Parathyroid adenoma (tissue), 2 donors: ENCODE data around the gene TMEM212.

Experiments used
- H2AFZ ChIP-seq: fragments of 300-600 bp; sonication (generic); one replicate; pipeline ENCODE4 v1.7.0; 2017; ENCODE audit warnings: antibody characterized with exemption, mild to moderate bottlenecking
- H3K27ac ChIP-seq: fragments of 300-600 bp; sonication (generic); one replicate; pipeline ENCODE4 v1.7.0; 2017
- H3K27me3 ChIP-seq: fragments of 300-600 bp; sonication (generic); one replicate; pipeline ENCODE4 v1.7.0; 2017; ENCODE audit warnings: low read length; ENCODE audit not compliant: control insufficient read depth, insufficient read depth
- H3K36me3 ChIP-seq: fragments of 300-600 bp; sonication (generic); one replicate; pipeline ENCODE4 v1.7.0; 2017; ENCODE audit warnings: low read length; ENCODE audit not compliant: control insufficient read depth, insufficient read depth
- H3K4me1 ChIP-seq: fragments of 300-600 bp; sonication (generic); one replicate; pipeline ENCODE4 v1.7.0; 2017; ENCODE audit warnings: control low read depth
- H3K4me2 ChIP-seq: fragments of 300-600 bp; sonication (generic); one replicate; pipeline ENCODE4 v1.7.0; 2017; ENCODE audit warnings: low read length
- H3K4me3 ChIP-seq: fragments of 300-600 bp; sonication (generic); one replicate; pipeline ENCODE4 v1.7.0; 2017; ENCODE audit warnings: low read depth, low read length
- H3K79me2 ChIP-seq: fragments of 300-600 bp; sonication (generic); one replicate; pipeline ENCODE4 v1.7.0; 2017; ENCODE audit warnings: control low read depth
- H3K9ac ChIP-seq: fragments of 300-600 bp; sonication (generic); one replicate; pipeline ENCODE4 v1.7.0; 2017; ENCODE audit warnings: mild to moderate bottlenecking
- H3K9me3 ChIP-seq: fragments of 300-600 bp; sonication (generic); one replicate; pipeline ENCODE4 v1.7.0; 2017; ENCODE audit warnings: low read length; ENCODE audit not compliant: control insufficient read depth
- CTCF ChIP-seq: fragments of 300-600 bp; sonication (generic); IDR thresholded peaks from one replicate; pipeline ENCODE4 v1.7.0; 2017; ENCODE audit warnings: antibody characterized with exemption, mild to moderate bottlenecking
- donor health status: primary hyperparathyroidism.

Gene TMEM212

GRCh38 chr3:171832989-171833388 lies 10.2 kb upstream of the TMEM212 start:
- H3K4me1 ChIP-seq = peaks cover 13% of the 10 kb centered on the region
- H3K9me3 ChIP-seq = no peaks in the 10 kb centered on the region
- no peaks in the 10 kb centered on the region for H3K36me3 ChIP-seq
- H2AFZ ChIP-seq = no peak overlapping the region
- H3K79me2 ChIP-seq = no peaks in the 10 kb centered on the region
- H3K9ac ChIP-seq = no peak overlapping the region
- no peaks in the 10 kb centered on the region for H3K27me3 ChIP-seq
- no peak overlapping the region for H3K4me2 ChIP-seq
- no peak overlapping the region for H3K27ac ChIP-seq
- no peak overlapping the region for H3K4me3 ChIP-seq
- no peak for TF ChIP-seq CTCF

- H3K9ac ChIP-seq = no peak overlapping the region
- H3K36me3 ChIP-seq = no peaks in the 10 kb centered on the region
- H3K27ac ChIP-seq = no peak overlapping the region
- H3K79me2 ChIP-seq = no peaks in the 10 kb centered on the region
- no peak overlapping the region for H3K4me3 ChIP-seq
- peaks cover 13% of the 10 kb centered on the region for H3K4me1 ChIP-seq
- no peak overlapping the region for H2AFZ ChIP-seq
- peak; percentile 37 for TF ChIP-seq CTCF
- no peak overlapping the region for H3K4me2 ChIP-seq
- no peaks in the 10 kb centered on the region for H3K27me3 ChIP-seq
- H3K9me3 ChIP-seq = no peaks in the 10 kb centered on the region
Measured at GRCh38 chr3:171833789-171834460, 9.2 kb upstream of the TMEM212 start.

- H3K4me1 ChIP-seq = peaks cover 8% of the 10 kb centered on the region
- no peaks in the 10 kb centered on the region for H3K36me3 ChIP-seq
Measured at GRCh38 chr3:171834461-171834801, 8.7 kb upstream of the TMEM212 start.

GRCh38 chr3:171835116-171835515 lies 8.0 kb upstream of the TMEM212 start:
- peaks cover 3% of the 10 kb centered on the region for H3K4me1 ChIP-seq
- no peak overlapping the region for H3K27ac ChIP-seq
- H3K4me3 ChIP-seq = no peak overlapping the region
- no peaks in the 10 kb centered on the region for H3K27me3 ChIP-seq
- TF ChIP-seq CTCF = no peak
- H3K36me3 ChIP-seq = no peaks in the 10 kb centered on the region
- no peaks in the 10 kb centered on the region for H3K9me3 ChIP-seq
- H3K4me2 ChIP-seq = no peak overlapping the region
- H2AFZ ChIP-seq = no peak overlapping the region
- no peak overlapping the region for H3K9ac ChIP-seq
- no peaks in the 10 kb centered on the region for H3K79me2 ChIP-seq

More at GRCh38 chr3:171834461-171834801, 8.7 kb upstream of the TMEM212 start:
- no peak overlapping the region for H2AFZ ChIP-seq
- no peak for TF ChIP-seq CTCF
- no peak overlapping the region for H3K9ac ChIP-seq
- no peaks in the 10 kb centered on the region for H3K9me3 ChIP-seq
- H3K27me3 ChIP-seq = no peaks in the 10 kb centered on the region
- no peak overlapping the region for H3K4me3 ChIP-seq
- no peaks in the 10 kb centered on the region for H3K79me2 ChIP-seq
- no peak overlapping the region for H3K4me2 ChIP-seq
- peak overlapping the region; percentile 15 for H3K27ac ChIP-seq

- Histone ChIP-seq H2AFZ (no peak overlapping the region), H3K4me2 (no peak overlapping the region), H3K4me3 (no peak overlapping the region), H3K36me3 (no peaks in the 10 kb centered on the region), H3K79me2 (no peaks in the 10 kb centered on the region), H3K9ac (no peak overlapping the region), H3K27ac (no peak overlapping the region), H3K27me3 (no peaks in the 10 kb centered on the region), H3K4me1 (no peaks in the 10 kb centered on the region), H3K9me3 (no peaks in the 10 kb centered on the region)
- no peak for TF ChIP-seq CTCF
Measured at GRCh38 chr3:171835613-171836012, 7.5 kb upstream of the TMEM212 start.
